HepG2 (cell line): Measurements from ENCODE around the gene NFILZ. TPM values are rescaled to one million over a fixed set of nuclear protein-coding genes. Genes with fewer than 3 reads are reported as not detected.

Experiments used
- ATAC-seq: fragments of 200-7000 bp; cut with Tn5 transposase; 3 replicates; pipeline ENCODE4 v1.9.1; 2020; ENCODE audit warnings: mild to moderate bottlenecking, moderate library complexity
- BruUV-seq: library from RNA; stranded (reverse); fragments of 400-500 nt; replicated peaks from 2 replicates; lab custom pipeline; 2021; lab: Mats Ljungman, UMichigan
- CTCF ChIA-PET: fragments of 300-600 bp; formaldehyde crosslinking; extraction: SDS; loops from one replicate; lab custom pipeline; 2021; ENCODE audit warnings: low total read pairs, inconsistent platforms, low intra/inter-chr PET ratio; lab: Yijun Ruan, JAX
- POLR2A ChIA-PET: fragments of 350-600 bp; sonication (Branson Sonifier 250); formaldehyde crosslinking; loops from one replicate; lab custom pipeline; 2020; ENCODE audit warnings: antibody characterized with exemption, inconsistent platforms; lab: Yijun Ruan, JAX
- DNase-seq: peaks from one replicate; pipeline ENCODE4 v3.0.0-alpha.2; 2015; ENCODE audit warnings: low spot score
- FAIRE-seq: peaks from 3 replicates; lab custom pipeline; 2011; peaks lifted over from hg19 to GRCh38; lab: Jason Lieb, UNC
- H2AFZ ChIP-seq: one replicate; pipeline ENCODE4 v1.6.1; 2011; ENCODE audit warnings: low read length, inconsistent platforms
- H3K27ac ChIP-seq: fragments of 300-600 bp; 3 replicates; pipeline ENCODE4 v1.8.0; 2011; ENCODE audit warnings: mixed run types, mild to moderate bottlenecking, mixed read lengths, low read length, inconsistent platforms; ENCODE audit not compliant: insufficient read depth; ENCODE audit errors: extremely low read length
- H3K27me3 ChIP-seq, 2 experiments: fragments of 200-600 bp in 1 of 2; 2 replicates in 1 of 2; 3 replicates in 1 of 2; pipeline versions ENCODE4 v1.6.0 to v1.8.0; 2011; ENCODE audit warnings: low read length in 2 of 2, mild to moderate bottlenecking in 2 of 2, moderate library complexity in 2 of 2, inconsistent platforms in 1 of 2; ENCODE audit not compliant: insufficient read depth in 2 of 2, control insufficient read depth in 1 of 2
- H3K36me3 ChIP-seq, 2 experiments: fragments of 200-600 bp in 1 of 2; replicated peaks in 1 of 2; 2 replicates in 1 of 2; 3 replicates in 1 of 2; pipeline versions ENCODE4 v1.5.1 to v1.8.0; 2011; ENCODE audit warnings: low read length in 2 of 2, inconsistent platforms in 1 of 2; ENCODE audit not compliant: insufficient read depth in 2 of 2, control insufficient read depth in 1 of 2
- H3K4me1 ChIP-seq: 2 replicates; pipeline ENCODE4 v1.5.1; 2012; ENCODE audit warnings: low read length, inconsistent platforms; ENCODE audit not compliant: insufficient read depth
- H3K4me2 ChIP-seq: 2 replicates; pipeline ENCODE4 v1.6.0; 2011; ENCODE audit warnings: low read depth, low read length, inconsistent platforms
- H3K4me3 ChIP-seq, 3 experiments: fragments of 200-600 bp in 1 of 3; sonication (generic), shearing (Covaris generic) in 1 of 3; replicated peaks in 1 of 3; 2 replicates each; pipeline ENCODE4 v1.5.1; 2011 to 2016; ENCODE audit warnings: low read length in 3 of 3, inconsistent platforms in 2 of 3, low read depth in 2 of 3, mild to moderate bottlenecking in 2 of 3, control low read depth in 1 of 3, mixed read lengths in 1 of 3; ENCODE audit not compliant: insufficient read depth in 1 of 3
- H3K79me2 ChIP-seq: one replicate; pipeline ENCODE4 v1.6.1; 2011; ENCODE audit warnings: low read length, inconsistent platforms; ENCODE audit not compliant: insufficient read depth
- H3K9ac ChIP-seq: 2 replicates; pipeline ENCODE4 v1.6.0; 2011; ENCODE audit warnings: mild to moderate bottlenecking, low read depth, low read length, inconsistent platforms; ENCODE audit not compliant: insufficient read depth
- H3K9me3 ChIP-seq: 2 replicates; pipeline ENCODE4 v1.5.1; 2012; ENCODE audit warnings: mild to moderate bottlenecking, low read length
- H4K20me1 ChIP-seq: 2 replicates; pipeline ENCODE4 v1.6.0; 2011; ENCODE audit warnings: inconsistent platforms, mild to moderate bottlenecking, low read length, moderate library complexity; ENCODE audit not compliant: insufficient read depth
- AGO1 ChIP-seq: fragments of 200-400 bp; formaldehyde crosslinking; IDR thresholded peaks from 2 replicates; pipeline ENCODE4 v1.6.1; 2017; ENCODE audit warnings: mild to moderate bottlenecking, low read depth, low read length, moderate library complexity; ENCODE audit not compliant: poor library complexity, severe bottlenecking
- GFI1 ChIP-seq: sonication (generic); formaldehyde crosslinking; IDR thresholded peaks from 2 replicates; pipeline ENCODE4 v1.5.0; 2020; ENCODE audit warnings: missing genetic modification reagents, mild to moderate bottlenecking, borderline replicate concordance
- GTF2F1 ChIP-seq: fragments of 150-350 bp; IDR thresholded peaks from 2 replicates; pipeline ENCODE4 v1.6.1; 2014; ENCODE audit warnings: low read length
- HNRNPUL1 ChIP-seq: fragments of 200-400 bp; formaldehyde crosslinking; IDR thresholded peaks from 2 replicates; pipeline ENCODE4 v1.6.1; 2017; ENCODE audit warnings: low read depth, mild to moderate bottlenecking, low read length, moderate library complexity
- ISL2 ChIP-seq: sonication (generic); formaldehyde crosslinking; IDR thresholded peaks from 2 replicates; pipeline ENCODE4 v1.5.0; 2020; ENCODE audit warnings: missing genetic modification reagents
- KDM3A ChIP-seq: IDR thresholded peaks from 2 replicates; pipeline ENCODE4 v1.6.1; 2018; ENCODE audit warnings: low read depth, missing compliant biosample characterization
- KLF13 ChIP-seq: sonication (generic); formaldehyde crosslinking; IDR thresholded peaks from 2 replicates; pipeline ENCODE4 v1.4.0; 2020; ENCODE audit warnings: mild to moderate bottlenecking, missing genetic modification reagents
- NFATC3 ChIP-seq: sonication (generic); formaldehyde crosslinking; IDR thresholded peaks from 2 replicates; pipeline ENCODE4 v1.5.1; 2020; ENCODE audit warnings: mild to moderate bottlenecking, missing genetic modification reagents
- SMARCE1 ChIP-seq: fragments of 450-650 bp; IDR thresholded peaks from 2 replicates; pipeline ENCODE4 v1.6.1; 2017; ENCODE audit warnings: borderline replicate concordance
- YEATS4 ChIP-seq: sonication (generic); formaldehyde crosslinking; IDR thresholded peaks from 2 replicates; pipeline ENCODE4 v1.4.0; 2020; ENCODE audit warnings: missing genetic modification reagents, borderline replicate concordance
- ZFP41 ChIP-seq: sonication (generic); formaldehyde crosslinking; IDR thresholded peaks from 2 replicates; pipeline ENCODE4 v1.4.0; 2020; ENCODE audit warnings: mild to moderate bottlenecking, missing genetic modification reagents, borderline replicate concordance
- ZKSCAN5 ChIP-seq: sonication (generic); formaldehyde crosslinking; IDR thresholded peaks from 2 replicates; pipeline ENCODE4 v1.5.1; 2020; ENCODE audit warnings: mild to moderate bottlenecking, missing genetic modification reagents
- ZNF280D ChIP-seq: sonication (generic); formaldehyde crosslinking; IDR thresholded peaks from 2 replicates; pipeline ENCODE4 v1.5.1; 2020; ENCODE audit warnings: mild to moderate bottlenecking, missing genetic modification reagents
- ZNF776 ChIP-seq: sonication (generic); formaldehyde crosslinking; IDR thresholded peaks from 2 replicates; pipeline ENCODE4 v1.4.0; 2020; ENCODE audit warnings: mild to moderate bottlenecking, missing genetic modification reagents
- WGBS: methylation state at CpG from one replicate; pipeline ENCODE4 v1.1.6; 2017; ENCODE audit warnings: low lambda C conversion rate; 5-methylcytosine and 5-hydroxymethylcytosine counted together
- in situ Hi-C: cut with HindIII; loops from 2 replicates; pipeline ENCODE4 v1.10.0; 2017; ENCODE audit warnings: low pct_unique_long_range_greater_than_20kb; ENCODE audit not compliant: extremely low pct_ligation_motif_present
- intact Hi-C: fragments of 100-400 bp; cut with micrococcal nuclease; formaldehyde crosslinking; loops from one replicate; pipeline ENCODE4 v1.10.0; 2022; ENCODE audit not compliant: unreplicated experiment
- polyA plus RNA-seq, 8 experiments: library from polyadenylated mRNA; depleted of rRNA in 3 of 8; stranded (reverse) in 7 of 8; unstranded in 1 of 8; fragments of >200 nt; fragmentation: Illumina TruSeq in 4 of 8; extraction: Trizol in 4 of 8; gene quantifications; 2 replicates each; pipeline versions ENCODE4 v1.2.1 to v1.2.3, GENCODE V29; 2011 to 2016; ENCODE audit warnings: low read depth in 4 of 8, missing spikeins in 1 of 8, mixed read lengths in 1 of 8; ENCODE audit not compliant: insufficient read depth in 1 of 8
- total RNA-seq, 5 experiments: library from RNA; depleted of rRNA; stranded (reverse); fragments of >200 nt; fragmentation: Illumina TruSeq; extraction: Trizol; gene quantifications; 2 replicates each; pipeline ENCODE4 v1.2.3, GENCODE V29; 2016; ENCODE audit warnings: low read depth in 1 of 5

Gene NFILZ
- total and polyA plus RNA-seq, 2 of the 13 experiments (the other 11 are each of a cell fraction or from before 2014, with no cell fraction given): not detected

GRCh38 chr19:8641221-8641907 lies 10.9 kb downstream of the NFILZ start:
- Histone ChIP-seq H4K20me1 (no peaks in the 10 kb centered on the region), H3K9ac (no peak overlapping the region), H3K27ac (peak overlapping the region; percentile 86), H3K4me3 (no peak overlapping the region)
- TF ChIP-seq SMARCE1 (no peak), ZKSCAN5 (no peak), HNRNPUL1 (no peak), KDM3A (CRISPR knock-in tag) (no peak), GTF2F1 (no peak)
- TF ChIP-seq, all 625 proteins: peak for 0
- Histone ChIP-seq H3K4me1 (peaks cover 62% of the 10 kb centered on the region), H3K9me3 (peaks cover 5% of the 10 kb centered on the region), H2AFZ (no peak overlapping the region), H3K27me3 (no peaks in the 10 kb centered on the region), H3K79me2 (no peaks in the 10 kb centered on the region), H3K4me2 (peak overlapping the region; percentile 89), H3K36me3 (no peaks in the 10 kb centered on the region)
- no TSS peak for BruUV-seq
- in situ Hi-C loops (no loop called here), intact Hi-C loops (no loop called here)
- ATAC-seq: no peak
- FAIRE-seq: no peak
- WGBS: 52% methylated on average over 2 of the region's 2 CpGs
- DNase-seq: no peak
- CTCF ChIA-PET: interaction anchor here (1.2 to 4.0 kb wide), 3 partner anchors 26 to 63 kb away, joined by 4 to 45 read pairs (median 35); no protein-coding TSS in a partner anchor
- POLR2A ChIA-PET: interaction anchor here (0.6 to 2.9 kb wide), 5 partner anchors 8 to 30 kb away, joined by 3 to 38 read pairs (median 3); partner anchors contain the start of gene NFILZ

GRCh38 chr19:8641908-8642547 lies 11.6 kb downstream of the NFILZ start:
- H3K79me2 ChIP-seq: no peaks in the 10 kb centered on the region
- in situ Hi-C loops: no loop called here
- no peak overlapping the region for H3K27ac ChIP-seq
- H3K9me3 ChIP-seq: peaks cover 5% of the 10 kb centered on the region
- H3K9ac ChIP-seq: no peak overlapping the region
- H3K4me1 ChIP-seq: peaks cover 58% of the 10 kb centered on the region
- ATAC-seq: no peak
- ChIA-PET POLR2A (interaction anchor here (0.6 to 2.9 kb wide), 5 partner anchors 9 to 30 kb away, joined by 3 to 38 read pairs (median 3); partner anchors contain the start of gene NFILZ), CTCF (interaction anchor here (0.6 to 4.0 kb wide), 5 partner anchors 27 to 574 kb away, joined by 3 to 45 read pairs (median 4); partner anchors contain the start of gene ACTL9)
- intact Hi-C loops: loop anchor here (1.0 kb wide), 1 partner anchor 27 kb away; no protein-coding TSS in a partner anchor
- no peak overlapping the region for H3K4me3 ChIP-seq
- 50% methylated on average over 4 of the region's 4 CpGs for WGBS
- H3K36me3 ChIP-seq: no peaks in the 10 kb centered on the region
- no peak overlapping the region for H3K4me2 ChIP-seq
- no peaks in the 10 kb centered on the region for H4K20me1 ChIP-seq
- no peaks in the 10 kb centered on the region for H3K27me3 ChIP-seq
- H2AFZ ChIP-seq: no peak overlapping the region
- peak; percentile 71 for DNase-seq
- no TSS peak for BruUV-seq
- FAIRE-seq: peak; percentile 78
- TF ChIP-seq ZFP41 (CRISPR knock-in tag) (no peak), NFATC3 (CRISPR knock-in tag) (no peak), GFI1 (CRISPR knock-in tag) (no peak), ISL2 (CRISPR knock-in tag) (no peak), ZNF280D (no peak), YEATS4 (no peak), ZNF776 (CRISPR knock-in tag) (no peak), AGO1 (no peak), HNRNPUL1 (no peak), KLF13 (CRISPR knock-in tag) (0 out of 2 replicates have a peak, but pooled peaks have one; percentile 36)
